ENCODE data around the gene UBL4B. TPM values are rescaled to one million over a fixed set of nuclear protein-coding genes. Genes with fewer than 3 reads are reported as not detected.
"Not testable (repeated sequence)": the region's sequence is repeated elsewhere in the genome, so short reads cannot be mapped to it uniquely, and the experiment has no call there.

The UBL4B gene
- total RNA-seq, 1 donor from 2014 or later: not detected

DNA sequence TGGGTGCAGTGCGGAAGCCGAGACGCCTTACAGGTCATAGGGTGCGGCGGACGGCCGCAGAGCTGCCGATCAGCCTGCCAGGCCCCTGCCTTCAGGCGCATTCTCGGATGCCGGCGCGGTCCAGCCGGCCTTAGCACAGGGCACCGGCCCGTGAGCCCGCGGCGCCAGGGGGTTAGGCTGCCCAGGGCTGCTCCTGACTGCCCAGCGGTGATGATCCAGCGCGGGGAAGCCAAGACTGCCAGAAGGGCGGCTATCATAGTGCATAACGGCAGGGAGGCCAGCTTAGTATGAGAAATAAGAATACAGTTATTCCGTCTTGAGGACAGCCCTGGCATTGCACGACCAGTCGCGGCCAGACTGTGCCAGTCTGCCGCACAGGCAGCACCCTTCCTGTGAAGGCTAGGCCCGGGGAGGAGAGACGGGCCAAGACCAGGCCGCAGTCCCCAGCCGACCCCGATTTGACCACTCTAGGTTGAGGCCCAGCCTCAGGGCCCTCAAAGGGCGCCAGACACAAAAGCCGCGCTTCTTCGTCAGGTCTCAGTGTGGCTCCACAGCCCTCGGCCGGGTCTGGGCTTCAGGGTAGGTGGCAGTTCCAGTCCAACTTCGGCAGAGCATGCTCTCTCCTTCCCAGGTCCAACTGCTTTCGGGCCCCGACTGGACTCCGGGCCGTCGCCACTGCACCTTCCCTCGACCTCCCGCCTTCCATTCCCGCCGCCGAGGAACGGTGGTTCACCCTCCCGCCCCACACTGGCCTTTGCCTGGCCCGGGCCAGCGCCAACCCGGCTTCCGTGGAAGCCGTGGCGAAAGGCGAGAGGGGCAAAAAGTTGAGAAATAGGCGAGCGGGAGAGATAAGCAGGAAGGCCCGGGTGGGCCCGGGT, 42.6 kb upstream of the UBL4B start:
- Histone ChIP-seq H3K4me1 (ENCODE audit: control insufficient read depth in 3 of 3, insufficient read depth in 3 of 3, low read length in 3 of 3) (peaks cover 8 to 18% (median 8%) of the 10 kb centered on the region in 3 donors), H3K27ac (ENCODE audit: low read depth, low read length) (no peak overlapping the region), H3K4me3 (ENCODE audit: low read length in 3 of 3) (no peak overlapping the region), H3K27me3 (ENCODE audit: control insufficient read depth in 3 of 3, insufficient read depth in 3 of 3, low read length in 3 of 3) (peaks cover 61 to 69% (median 67%) of the 10 kb centered on the region in 3 donors), H3K36me3 (ENCODE audit: control insufficient read depth in 3 of 3, insufficient read depth in 3 of 3, low read length in 3 of 3) (no peaks in the 10 kb centered on the region), H3K9me3 (ENCODE audit: control insufficient read depth in 3 of 3, low read length in 3 of 3) (no peaks in the 10 kb centered on the region), H3K9ac (ENCODE audit: low read depth in 1 of 3, low read length in 3 of 3) (no peak overlapping the region)

- Histone ChIP-seq H3K4me3 (ENCODE audit: low read length in 3 of 3) (no peak overlapping the region), H3K4me1 (ENCODE audit: control insufficient read depth in 3 of 3, insufficient read depth in 3 of 3, low read length in 3 of 3) (peaks cover 8 to 18% (median 8%) of the 10 kb centered on the region in 3 donors), H3K9ac (ENCODE audit: low read depth in 1 of 3, low read length in 3 of 3) (no peak overlapping the region), H3K9me3 (ENCODE audit: control insufficient read depth in 3 of 3, low read length in 3 of 3) (no peaks in the 10 kb centered on the region), H3K36me3 (ENCODE audit: control insufficient read depth in 3 of 3, insufficient read depth in 3 of 3, low read length in 3 of 3) (no peaks in the 10 kb centered on the region), H3K27me3 (ENCODE audit: control insufficient read depth in 3 of 3, insufficient read depth in 3 of 3, low read length in 3 of 3) (peaks cover 61 to 69% (median 67%) of the 10 kb centered on the region in 3 donors), H3K27ac (ENCODE audit: low read depth, low read length) (no peak overlapping the region)
These were observed 42.0 kb upstream of the UBL4B start for GRCh38 chr1:110070282-110070669.

- Histone ChIP-seq H3K36me3 (ENCODE audit: control insufficient read depth in 3 of 3, insufficient read depth in 3 of 3, low read length in 3 of 3) (no peaks in the 10 kb centered on the region), H3K4me1 (ENCODE audit: control insufficient read depth in 3 of 3, insufficient read depth in 3 of 3, low read length in 3 of 3) (peaks cover 8 to 18% (median 8%) of the 10 kb centered on the region in 3 donors), H3K27me3 (ENCODE audit: control insufficient read depth in 3 of 3, insufficient read depth in 3 of 3, low read length in 3 of 3) (peaks cover 57 to 66% (median 65%) of the 10 kb centered on the region in 3 donors), H3K9ac (ENCODE audit: low read depth in 1 of 3, low read length in 3 of 3) (no peak within 1 kb of the TSS), H3K4me3 (ENCODE audit: low read length in 3 of 3) (no peak within 1 kb of the TSS), H3K27ac (ENCODE audit: low read depth, low read length) (no peak within 1 kb of the TSS), H3K9me3 (ENCODE audit: control insufficient read depth in 3 of 3, low read length in 3 of 3) (no peaks in the 10 kb centered on the region)
These were observed 41.5 kb upstream of the UBL4B start, which contains the start of gene ALX3 for GRCh38 chr1:110070671-110071242. Gene ALX3, minus strand, starts transcription at chr1:110070672. Its CDS starts 60 bp downstream, at chr1:110070612.

GRCh38 chr1:110074166-110074565, 38.1 kb upstream of the UBL4B start:
- H3K36me3 ChIP-seq (ENCODE audit: control insufficient read depth in 3 of 3, insufficient read depth in 3 of 3, low read length in 3 of 3): no peaks in the 10 kb centered on the region
- H3K27me3 ChIP-seq (ENCODE audit: control insufficient read depth in 3 of 3, insufficient read depth in 3 of 3, low read length in 3 of 3): peaks cover 25 to 34% (median 34%) of the 10 kb centered on the region in 3 donors
- H3K27ac ChIP-seq (ENCODE audit: low read depth, low read length): no peak overlapping the region
- H3K4me1 ChIP-seq (ENCODE audit: control insufficient read depth in 3 of 3, insufficient read depth in 3 of 3, low read length in 3 of 3): peaks cover 0 to 6% (median 0%) of the 10 kb centered on the region in 3 donors
- H3K4me3 ChIP-seq (ENCODE audit: low read length in 3 of 3): no peak overlapping the region
- no peak overlapping the region for H3K9ac ChIP-seq (ENCODE audit: low read depth in 1 of 3, low read length in 3 of 3)
- H3K9me3 ChIP-seq (ENCODE audit: control insufficient read depth in 3 of 3, low read length in 3 of 3): no peaks in the 10 kb centered on the region

DNA sequence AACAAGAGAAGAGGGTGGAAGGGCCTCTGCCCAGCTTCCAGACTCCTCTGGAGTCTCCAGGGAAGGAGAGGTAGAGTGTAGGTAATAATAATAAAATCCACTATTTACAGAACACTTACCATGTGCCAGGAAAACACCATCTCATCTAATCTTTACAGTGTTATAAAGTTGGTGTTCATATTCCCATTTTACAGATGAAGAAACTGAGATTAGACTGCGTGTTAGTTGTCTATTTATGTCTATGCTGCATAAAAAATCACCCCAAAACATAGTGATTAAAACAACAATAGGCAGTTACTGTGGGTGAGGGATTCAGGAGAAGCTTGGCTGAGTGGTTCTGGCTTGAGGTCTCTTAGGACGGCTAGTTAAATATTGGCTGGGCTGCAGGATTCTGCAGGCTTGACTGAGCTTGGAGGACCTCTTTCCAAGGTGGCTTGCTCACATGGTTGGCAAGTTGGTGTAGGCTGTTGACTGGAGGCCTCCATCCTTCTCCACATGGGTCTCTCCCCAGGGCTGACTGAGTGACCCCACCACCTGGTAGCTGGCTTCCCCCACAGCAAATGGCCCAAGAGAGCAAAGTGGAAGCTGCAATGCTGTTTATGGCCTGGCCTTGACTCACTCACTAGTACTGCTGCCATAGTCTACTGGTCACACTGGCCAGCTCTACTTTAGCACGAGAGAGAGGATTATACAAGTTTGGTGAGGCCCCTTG, 35.3 kb upstream of the UBL4B start:
- peaks cover 3 to 12% (median 10%) of the 10 kb centered on the region in 3 donors for H3K27me3 ChIP-seq (ENCODE audit: control insufficient read depth in 3 of 3, insufficient read depth in 3 of 3, low read length in 3 of 3)
- H3K27ac ChIP-seq (ENCODE audit: low read depth, low read length): no peak overlapping the region
- no peak overlapping the region for H3K4me3 ChIP-seq (ENCODE audit: low read length in 3 of 3)
- H3K36me3 ChIP-seq (ENCODE audit: control insufficient read depth in 3 of 3, insufficient read depth in 3 of 3, low read length in 3 of 3): no peaks in the 10 kb centered on the region
- no peaks in the 10 kb centered on the region for H3K4me1 ChIP-seq (ENCODE audit: control insufficient read depth in 3 of 3, insufficient read depth in 3 of 3, low read length in 3 of 3)
- no peak overlapping the region for H3K9ac ChIP-seq (ENCODE audit: low read depth in 1 of 3, low read length in 3 of 3)
- no peaks in the 10 kb centered on the region for H3K9me3 ChIP-seq (ENCODE audit: control insufficient read depth in 3 of 3, low read length in 3 of 3)

DNA sequence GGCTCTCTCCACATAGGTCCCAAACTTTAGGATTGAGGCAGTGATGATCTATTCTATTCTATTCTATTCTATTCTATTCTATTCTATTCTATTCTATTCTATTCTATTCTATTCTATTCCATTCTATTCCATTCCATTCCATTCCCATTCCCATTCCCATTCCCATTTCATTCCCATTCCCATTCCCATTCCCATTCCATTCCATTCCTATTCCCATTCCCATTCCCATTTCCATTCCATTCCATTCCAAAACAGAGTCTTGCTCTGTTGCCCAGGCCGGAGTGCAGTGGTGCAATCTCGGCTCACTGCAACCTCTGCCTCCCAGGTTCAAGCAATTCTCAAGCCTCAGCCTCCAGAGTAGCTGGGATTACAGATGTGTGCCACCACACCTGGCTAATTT, 32.2 kb upstream of the UBL4B start:
- not testable (repeated sequence) for H3K9ac ChIP-seq (ENCODE audit: low read depth in 1 of 3, low read length in 3 of 3); H3K9me3 ChIP-seq (ENCODE audit: control insufficient read depth in 3 of 3, low read length in 3 of 3); H3K27ac ChIP-seq (ENCODE audit: low read depth, low read length); H3K36me3 ChIP-seq (ENCODE audit: control insufficient read depth in 3 of 3, insufficient read depth in 3 of 3, low read length in 3 of 3); H3K4me3 ChIP-seq (ENCODE audit: low read length in 3 of 3)
- H3K4me1 ChIP-seq (ENCODE audit: control insufficient read depth in 3 of 3, insufficient read depth in 3 of 3, low read length in 3 of 3): peaks cover 11 to 15% (median 14%) of the 10 kb centered on the region in 3 donors
- peaks cover 25 to 31% (median 27%) of the 10 kb centered on the region in 3 donors for H3K27me3 ChIP-seq (ENCODE audit: control insufficient read depth in 3 of 3, insufficient read depth in 3 of 3, low read length in 3 of 3)

DNA sequence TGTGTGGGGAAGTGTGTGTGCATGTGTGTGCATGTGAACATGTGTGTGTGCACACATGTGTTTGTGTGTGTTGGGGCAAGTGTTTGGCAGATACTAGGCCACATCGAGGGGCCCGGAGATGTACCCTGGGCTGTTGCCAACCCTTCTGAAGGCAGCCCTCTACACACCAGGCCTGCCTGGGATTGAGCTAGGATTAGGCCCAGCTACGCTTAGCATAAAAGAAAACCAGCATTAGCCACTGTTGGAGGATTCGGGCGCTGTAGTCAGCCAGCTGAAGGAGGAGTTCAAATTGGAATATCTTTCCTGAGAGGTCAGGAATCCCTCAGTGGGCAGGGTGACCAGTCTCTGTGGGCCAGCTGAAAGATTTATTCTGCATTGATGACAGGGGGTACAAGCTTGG, 31.2 kb upstream of the UBL4B start:
- H3K27ac ChIP-seq (ENCODE audit: low read depth, low read length): no peak overlapping the region
- no peak overlapping the region for H3K9ac ChIP-seq (ENCODE audit: low read depth in 1 of 3, low read length in 3 of 3)
- H3K4me1 ChIP-seq (ENCODE audit: control insufficient read depth in 3 of 3, insufficient read depth in 3 of 3, low read length in 3 of 3): peaks cover 11 to 16% (median 15%) of the 10 kb centered on the region in 3 donors
- H3K4me3 ChIP-seq (ENCODE audit: low read length in 3 of 3): no peak overlapping the region
- H3K27me3 ChIP-seq (ENCODE audit: control insufficient read depth in 3 of 3, insufficient read depth in 3 of 3, low read length in 3 of 3): peaks cover 27 to 40% (median 35%) of the 10 kb centered on the region in 3 donors
- H3K9me3 ChIP-seq (ENCODE audit: control insufficient read depth in 3 of 3, low read length in 3 of 3): no peaks in the 10 kb centered on the region
- no peaks in the 10 kb centered on the region for H3K36me3 ChIP-seq (ENCODE audit: control insufficient read depth in 3 of 3, insufficient read depth in 3 of 3, low read length in 3 of 3)

GRCh38 chr1:110082477-110082876, 29.8 kb upstream of the UBL4B start:
- Histone ChIP-seq H3K9ac (ENCODE audit: low read depth in 1 of 3, low read length in 3 of 3) (no peak overlapping the region), H3K36me3 (ENCODE audit: control insufficient read depth in 3 of 3, insufficient read depth in 3 of 3, low read length in 3 of 3) (no peaks in the 10 kb centered on the region), H3K9me3 (ENCODE audit: control insufficient read depth in 3 of 3, low read length in 3 of 3) (no peaks in the 10 kb centered on the region), H3K27me3 (ENCODE audit: control insufficient read depth in 3 of 3, insufficient read depth in 3 of 3, low read length in 3 of 3) (peaks cover 36 to 50% (median 42%) of the 10 kb centered on the region in 3 donors), H3K27ac (ENCODE audit: low read depth, low read length) (no peak overlapping the region), H3K4me1 (ENCODE audit: control insufficient read depth in 3 of 3, insufficient read depth in 3 of 3, low read length in 3 of 3) (peaks cover 11 to 16% (median 15%) of the 10 kb centered on the region in 3 donors), H3K4me3 (ENCODE audit: low read length in 3 of 3) (no peak overlapping the region)

DNA sequence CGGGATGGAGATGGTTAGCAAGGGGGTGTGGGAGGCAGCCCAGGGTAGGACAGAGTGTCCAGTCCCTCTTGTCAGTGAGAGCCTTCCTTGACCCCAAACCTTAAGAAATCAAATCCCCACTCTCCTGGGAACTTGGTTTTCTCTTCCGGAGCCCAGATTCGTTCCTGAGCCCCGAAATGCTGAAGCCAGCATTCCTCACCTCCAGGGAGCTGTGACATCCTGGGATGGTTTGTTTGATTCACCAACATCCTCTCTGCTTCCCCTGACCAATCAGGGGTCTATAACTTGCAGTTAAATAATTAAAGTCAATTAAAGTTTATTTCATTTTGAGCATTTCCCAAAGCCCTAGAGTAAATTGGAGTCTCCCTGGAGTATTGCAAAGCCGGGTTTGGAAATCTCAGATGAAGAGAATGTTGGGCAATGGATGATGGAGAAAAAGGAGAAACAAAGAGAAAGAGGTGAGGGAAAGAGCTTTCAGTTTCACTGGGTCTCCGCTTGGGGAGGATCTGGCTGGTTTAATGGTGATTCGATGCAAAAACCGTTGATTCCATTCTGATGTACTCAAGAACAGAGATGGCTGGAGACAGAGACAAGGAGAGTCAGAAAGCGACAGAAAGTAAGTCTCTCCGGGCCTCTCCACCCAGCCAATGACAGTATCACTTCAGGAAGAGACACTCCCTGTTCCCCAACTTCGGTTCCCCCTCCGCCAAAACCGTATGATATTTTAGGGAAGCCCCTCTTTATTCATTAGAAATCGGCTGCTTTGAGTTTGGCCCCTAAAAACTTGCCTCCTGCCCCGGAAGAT, 29.0 kb upstream of the UBL4B start:
- H3K9me3 ChIP-seq (ENCODE audit: control insufficient read depth in 3 of 3, low read length in 3 of 3): no peaks in the 10 kb centered on the region
- H3K4me3 ChIP-seq (ENCODE audit: low read length in 3 of 3): peak overlapping the region; percentile 55 to 74 (median 73)
- H3K9ac ChIP-seq (ENCODE audit: low read depth in 1 of 3, low read length in 3 of 3): peak overlapping the region in 1 of 3 donors; percentile 77
- no peaks in the 10 kb centered on the region for H3K36me3 ChIP-seq (ENCODE audit: control insufficient read depth in 3 of 3, insufficient read depth in 3 of 3, low read length in 3 of 3)
- peaks cover 41 to 51% (median 45%) of the 10 kb centered on the region in 3 donors for H3K27me3 ChIP-seq (ENCODE audit: control insufficient read depth in 3 of 3, insufficient read depth in 3 of 3, low read length in 3 of 3)
- H3K27ac ChIP-seq (ENCODE audit: low read depth, low read length): no peak overlapping the region
- peaks cover 11 to 17% (median 16%) of the 10 kb centered on the region in 3 donors for H3K4me1 ChIP-seq (ENCODE audit: control insufficient read depth in 3 of 3, insufficient read depth in 3 of 3, low read length in 3 of 3)
